K562 (cell line): ENCODE measurements around the gene GDF11. TPM values are rescaled to one million over a fixed set of nuclear protein-coding genes. Genes with fewer than 3 reads are reported as not detected.

ENCODE experiments used
- ATAC-seq: fragments of 200-7000 bp; cut with Tn5 transposase; 3 replicates; pipeline ENCODE4 v1.9.1; 2020; ENCODE audit warnings: moderate library complexity
- BruUV-seq: library from RNA; stranded (reverse); fragments of 400-500 nt; replicated peaks from 2 replicates; lab custom pipeline; 2021; lab: Mats Ljungman, UMichigan
- CTCF ChIA-PET: fragments of 300-600 bp; formaldehyde crosslinking; extraction: SDS; loops from one replicate; lab custom pipeline; 2021; ENCODE audit warnings: low intra/inter-chr PET ratio; lab: Yijun Ruan, JAX
- POLR2A ChIA-PET: fragments of 300-600, 350-650 bp; sonication (Branson Sonifier 250); formaldehyde crosslinking; extraction: SDS; loops from one replicate; lab custom pipeline; 2021; ENCODE audit warnings: antibody characterized with exemption, inconsistent platforms; lab: Yijun Ruan, JAX
- DNase-seq, 4 experiments: peaks; one replicate each; pipeline versions ENCODE4 v3.0.0 to v3.0.0-alpha.2; 2011 to 2018; ENCODE audit warnings: low spot score in 3 of 4, mixed read lengths in 3 of 4; ENCODE audit errors: extremely low read depth in 1 of 4
- FAIRE-seq: peaks from 2 replicates; lab custom pipeline; 2011; peaks lifted over from hg19 to GRCh38; lab: Jason Lieb, UNC
- H2AFZ ChIP-seq: 2 replicates; pipeline ENCODE4 v1.6.0; 2011; ENCODE audit warnings: low read depth, low read length, control low read depth, inconsistent platforms
- H3K27ac ChIP-seq: fragments of 200-600 bp; 3 replicates; pipeline ENCODE4 v1.8.0; 2011; ENCODE audit warnings: low read depth, mild to moderate bottlenecking, control low read depth, inconsistent platforms, low read length, moderate library complexity, mixed read lengths; ENCODE audit errors: extremely low read depth
- H3K27me3 ChIP-seq, 2 experiments: fragments of 300-600 bp in 1 of 2; 2 replicates in 1 of 2; 3 replicates in 1 of 2; pipeline versions ENCODE4 v1.6.0 to v1.8.0; 2011; ENCODE audit warnings: inconsistent platforms in 2 of 2, low read length in 2 of 2, mild to moderate bottlenecking in 1 of 2, mixed read lengths in 1 of 2, moderate library complexity in 1 of 2; ENCODE audit not compliant: control insufficient read depth in 2 of 2, insufficient read depth in 2 of 2
- H3K36me3 ChIP-seq: fragments of 300-600 bp; 3 replicates; pipeline ENCODE4 v1.8.0; 2011; ENCODE audit warnings: mild to moderate bottlenecking, low read length, inconsistent platforms; ENCODE audit not compliant: control insufficient read depth, insufficient read depth
- H3K4me1 ChIP-seq, 2 experiments: fragments of 200-600 bp in 1 of 2; replicated peaks in 1 of 2; 2 replicates in 1 of 2; 3 replicates in 1 of 2; pipeline versions ENCODE4 v1.5.1 to v1.8.0; 2011; ENCODE audit warnings: inconsistent platforms in 2 of 2, low read length in 2 of 2, mild to moderate bottlenecking in 1 of 2, mixed read lengths in 1 of 2, moderate library complexity in 1 of 2; ENCODE audit not compliant: control insufficient read depth in 2 of 2, insufficient read depth in 2 of 2
- H3K4me2 ChIP-seq: 2 replicates; pipeline ENCODE4 v1.6.1; 2011; ENCODE audit warnings: low read length, control low read depth, inconsistent platforms, mixed read lengths; ENCODE audit not compliant: insufficient read depth
- H3K4me3 ChIP-seq: fragments of 200-600 bp; sonication (generic), shearing (Covaris generic); 2 replicates; pipeline ENCODE4 v1.5.1; 2016; ENCODE audit warnings: control low read depth, inconsistent platforms
- H3K79me2 ChIP-seq: fragments of 200-600 bp; 3 replicates; pipeline ENCODE4 v1.8.0; 2011; ENCODE audit warnings: low read length, inconsistent platforms; ENCODE audit not compliant: control insufficient read depth, insufficient read depth
- H3K9ac ChIP-seq, 2 experiments: 2 replicates each; pipeline versions ENCODE4 v1.6.0 to v1.6.1; 2011; ENCODE audit warnings: low read depth in 2 of 2, low read length in 2 of 2, control low read depth in 1 of 2, inconsistent platforms in 1 of 2, mild to moderate bottlenecking in 1 of 2, mixed read lengths in 1 of 2; ENCODE audit not compliant: insufficient read depth in 1 of 2
- H3K9me1 ChIP-seq: one replicate; pipeline ENCODE4 v1.6.0; 2011; ENCODE audit warnings: inconsistent platforms, mild to moderate bottlenecking, low read length, moderate library complexity; ENCODE audit not compliant: control insufficient read depth, insufficient read depth
- H3K9me3 ChIP-seq: replicated peaks from 2 replicates; pipeline ENCODE4 v1.5.1; 2011; ENCODE audit warnings: low read depth, low read length, inconsistent platforms; ENCODE audit not compliant: control insufficient read depth, insufficient read depth
- H4K20me1 ChIP-seq: replicated peaks from 2 replicates; pipeline ENCODE4 v1.6.1; 2011; ENCODE audit warnings: low read length, inconsistent platforms, mixed read lengths; ENCODE audit not compliant: control insufficient read depth, insufficient read depth
- CBFA2T3 ChIP-seq: fragments of 450-650 bp; IDR thresholded peaks from 2 replicates; pipeline ENCODE4 v1.6.1; 2017
- CC2D1A ChIP-seq: fragments of 450-650 bp; IDR thresholded peaks from 2 replicates; pipeline ENCODE4 v1.6.1; 2017; ENCODE audit warnings: mild to moderate bottlenecking
- E4F1 ChIP-seq: fragments of 250-450 bp; sonication (Bioruptor Pico); IDR thresholded peaks from 2 replicates; pipeline ENCODE4 v1.5.0; 2021; ENCODE audit warnings: mild to moderate bottlenecking, borderline replicate concordance
- KDM5B ChIP-seq: fragments of 200-600 bp; sonication (generic); IDR thresholded peaks from 2 replicates; pipeline ENCODE4 v1.6.1; 2012; ENCODE audit warnings: low read depth, mild to moderate bottlenecking, moderate library complexity, low read length, control low read depth, inconsistent platforms; ENCODE audit not compliant: insufficient replicate concordance
- KLF6 ChIP-seq: fragments of 250-450 bp; sonication (Bioruptor Pico); IDR thresholded peaks from 2 replicates; pipeline ENCODE4 v1.4.0; 2020; ENCODE audit warnings: mild to moderate bottlenecking, moderate library complexity, borderline replicate concordance
- MCM5 ChIP-seq: fragments of 450-650 bp; IDR thresholded peaks from 2 replicates; pipeline ENCODE4 v1.6.1; 2016; ENCODE audit warnings: low read depth
- PHTF2 ChIP-seq: fragments of 250-450 bp; sonication (Bioruptor Pico); IDR thresholded peaks from 2 replicates; pipeline ENCODE4 v1.5.0; 2021; ENCODE audit warnings: mild to moderate bottlenecking
- SIRT6 ChIP-seq: IDR thresholded peaks from one replicate; pipeline ENCODE4 v1.6.1; 2012; ENCODE audit warnings: low read depth, mild to moderate bottlenecking, control low read depth, inconsistent platforms, low read length, moderate library complexity
- STAT5A ChIP-seq: IDR thresholded peaks from 2 replicates; pipeline ENCODE4 v1.6.1; 2012; ENCODE audit warnings: low read length, inconsistent platforms, borderline replicate concordance
- ZNF277 ChIP-seq: fragments of 250-450 bp; sonication (Bioruptor Pico); IDR thresholded peaks from 2 replicates; pipeline ENCODE4 v1.8.0; 2022; ENCODE audit warnings: inconsistent platforms, mild to moderate bottlenecking, moderate library complexity, borderline replicate concordance
- ZNF444 ChIP-seq: fragments of 250-450 bp; sonication (Bioruptor Pico); IDR thresholded peaks from 2 replicates; pipeline ENCODE4 v1.4.0; 2020; ENCODE audit warnings: mild to moderate bottlenecking, moderate library complexity
- WGBS: fragments of 100-300 bp; shearing (Covaris generic); methylation state at CpG from one replicate; pipeline ENCODE4 v1.1.6; 2016; ENCODE audit warnings: low coverage, mixed read lengths; ENCODE audit not compliant: insufficient coverage; ENCODE audit errors: missing lambda C conversion rate; 5-methylcytosine and 5-hydroxymethylcytosine counted together
- in situ Hi-C: fragments of 300-500 bp; cut with MboI; formaldehyde crosslinking; loops from 4 replicates; pipeline ENCODE4 v1.15.0; 2018; ENCODE audit warnings: inconsistent platforms, mixed read lengths
- intact Hi-C: fragments of 100-400 bp; cut with micrococcal nuclease; formaldehyde crosslinking; loops from 2 replicates; pipeline ENCODE4 v1.14.2; 2022
- polyA plus RNA-seq, 8 experiments: library from polyadenylated mRNA; depleted of rRNA in 4 of 8; stranded (reverse) in 5 of 8; unstranded in 3 of 8; fragments of >200 nt; fragmentation: Nextera tagmentation in 2 of 8; fragmentation: Illumina TruSeq in 1 of 8; extraction: Ambion mirVana in 2 of 8; extraction: Trizol in 1 of 8; gene quantifications; 2 replicates each; pipeline versions ENCODE4 v1.2.1 to v1.2.3, GENCODE V29; 2011 to 2014; ENCODE audit warnings: inconsistent platforms in 1 of 8, missing spikeins in 1 of 8
- total RNA-seq, 7 experiments: library from RNA; depleted of rRNA in 6 of 7; stranded (reverse); fragments of >200 nt in 6 of 7; fragmentation: Illumina TruSeq in 2 of 7; extraction: Trizol in 2 of 7; gene quantifications; 2 replicates each; pipeline versions ENCODE4 v1.2.1 to v1.2.3, GENCODE V29; 2011 to 2021; ENCODE audit warnings: low replicate concordance in 1 of 7
- TF ChIP-seq, protein P1 (sequence below): fragments of 250-450 bp; sonication (Bioruptor Pico); IDR thresholded peaks from 2 replicates; pipeline ENCODE4 v1.6.1; 2021; ENCODE audit warnings: mild to moderate bottlenecking

The GDF11 gene
- total and polyA plus RNA-seq, 9 of the 15 experiments (the other 6 are each of a cell fraction or from before 2014, with no cell fraction given): 1.4 to 15.7 (median 4.8) TPM

DNA sequence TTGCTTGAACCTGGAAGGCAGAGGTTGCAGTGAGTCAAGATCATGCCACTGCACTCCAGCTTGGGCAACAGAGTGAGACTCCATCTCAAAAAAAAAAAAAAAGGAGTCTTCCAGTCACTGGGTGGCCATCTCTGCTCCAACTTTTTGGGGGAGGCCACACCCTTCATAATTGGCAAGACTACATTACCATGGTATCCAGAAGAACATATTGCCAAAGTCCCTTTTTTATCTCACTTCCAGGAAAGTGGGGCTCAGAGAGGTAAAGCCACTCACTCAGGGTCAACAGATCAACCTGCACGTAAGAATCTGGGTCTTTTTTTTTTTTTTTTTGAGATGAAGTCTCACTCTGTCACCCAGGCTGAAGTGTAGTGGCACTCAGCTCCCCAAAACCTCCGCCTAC lies 9.1 kb upstream of the GDF11 start:
- in situ Hi-C loops: no loop called here
- H3K4me1 ChIP-seq: peaks cover 26 to 33% of the 10 kb centered on the region in 2 experiments
- no TSS peak for BruUV-seq
- H2AFZ ChIP-seq: no peak overlapping the region
- no peak overlapping the region for H3K4me2 ChIP-seq
- no peak for TF ChIP-seq ZNF277
- TF ChIP-seq CBFA2T3: peak; percentile 6; the same call in 1 of the 2 replicates
- TF ChIP-seq E4F1 (CRISPR knock-in tag): no peak
- TF ChIP-seq SIRT6: no peak
- TF ChIP-seq, protein P1, sequence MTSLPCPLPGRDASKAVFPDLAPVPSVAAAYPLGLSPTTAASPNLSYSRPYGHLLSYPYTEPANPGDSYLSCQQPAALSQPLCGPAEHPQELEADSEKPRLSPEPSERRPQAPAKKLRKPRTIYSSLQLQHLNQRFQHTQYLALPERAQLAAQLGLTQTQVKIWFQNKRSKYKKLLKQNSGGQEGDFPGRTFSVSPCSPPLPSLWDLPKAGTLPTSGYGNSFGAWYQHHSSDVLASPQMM (CRISPR knock-in tag): no peak
- TF ChIP-seq KDM5B: no peak
- TF ChIP-seq STAT5A: peak; percentile 20; the same call in 1 of the 2 replicates
- TF ChIP-seq PHTF2 (CRISPR knock-in tag): no peak
- no peak for TF ChIP-seq ZNF444 (CRISPR knock-in tag)
- no peak for TF ChIP-seq CC2D1A
- no peak for TF ChIP-seq MCM5
- TF ChIP-seq KLF6 (CRISPR knock-in tag): no peak
- peaks cover 4% of the 10 kb centered on the region; the same call in 1 of the 3 replicates for H3K79me2 ChIP-seq
- intact Hi-C loops: no loop called here
- no peak for FAIRE-seq
- H3K27ac ChIP-seq: no peak overlapping the region
- H3K9me3 ChIP-seq: no peaks in the 10 kb centered on the region
- H3K9me1 ChIP-seq: no peaks in the 10 kb centered on the region
- H3K4me3 ChIP-seq: no peak overlapping the region
- ATAC-seq: no peak
- H3K27me3 ChIP-seq: no peaks in the 10 kb centered on the region
- DNase-seq: no peak
- no peak overlapping the region for H3K9ac ChIP-seq
- 44% methylated on average over 2 of the region's 2 CpGs for WGBS
- H4K20me1 ChIP-seq: no peaks in the 10 kb centered on the region
- POLR2A ChIA-PET: interaction anchor here (0.6 to 1.0 kb wide), 3 partner anchors 9 to 240 kb away, joined by 3 to 4 read pairs (median 3); partner anchors contain the start of gene RAB5B
- no peaks in the 10 kb centered on the region for H3K36me3 ChIP-seq
- CTCF ChIA-PET: no interaction called here
